Endodermal cell (in vitro differentiated cells): ENCODE measurements around the gene GATA3. TPM values are rescaled to one million over a fixed set of nuclear protein-coding genes. Genes with fewer than 3 reads are reported as not detected.

Source experiments
- DNase-seq: peaks from one replicate; pipeline ENCODE4 v3.0.0-alpha.2; 2017
- H3K27ac ChIP-seq: 2 replicates; pipeline ENCODE4 v1.5.1; 2013; ENCODE audit warnings: mild to moderate bottlenecking, low read depth, low read length, moderate library complexity
- H3K27me3 ChIP-seq: 2 replicates; pipeline ENCODE4 v1.6.1; 2013; ENCODE audit warnings: mild to moderate bottlenecking, low read length, moderate library complexity; ENCODE audit not compliant: insufficient read depth, control insufficient read depth, poor library complexity, severe bottlenecking
- H3K36me3 ChIP-seq: 2 replicates; pipeline ENCODE4 v1.7.0; 2013; ENCODE audit warnings: mild to moderate bottlenecking, low read length, moderate library complexity; ENCODE audit not compliant: control insufficient read depth, insufficient read depth
- H3K4me1 ChIP-seq: one replicate; pipeline ENCODE4 v1.7.0; 2013; ENCODE audit warnings: low read length; ENCODE audit not compliant: control insufficient read depth, insufficient read depth
- H3K4me3 ChIP-seq: 2 replicates; pipeline ENCODE4 v1.5.1; 2013; ENCODE audit warnings: mild to moderate bottlenecking, low read length, moderate library complexity
- H3K9ac ChIP-seq: 2 replicates; pipeline ENCODE4 v1.6.1; 2013; ENCODE audit warnings: mild to moderate bottlenecking, low read length, moderate library complexity; ENCODE audit not compliant: poor library complexity, severe bottlenecking; ENCODE audit errors: extremely low read depth
- H3K9me3 ChIP-seq: 2 replicates; pipeline ENCODE4 v1.6.1; 2013; ENCODE audit warnings: mild to moderate bottlenecking, low read length, moderate library complexity; ENCODE audit not compliant: control insufficient read depth
- H3K27ac Mint-ChIP-seq: 2 replicates; pipeline ENCODE4 v1.8.0; 2020; ENCODE audit warnings: mixed read lengths
- H3K27me3 Mint-ChIP-seq: 2 replicates; pipeline ENCODE4 v1.8.0; 2021; ENCODE audit warnings: mild to moderate bottlenecking, mixed read lengths; ENCODE audit not compliant: insufficient read depth
- H3K36me3 Mint-ChIP-seq: 2 replicates; pipeline ENCODE4 v1.8.0; 2020; ENCODE audit warnings: low read depth, mixed read lengths
- H3K4me1 Mint-ChIP-seq: 2 replicates; pipeline ENCODE4 v1.8.0; 2020; ENCODE audit warnings: mixed read lengths
- H3K4me3 Mint-ChIP-seq: 2 replicates; pipeline ENCODE4 v1.8.0; 2020; ENCODE audit warnings: mild to moderate bottlenecking, moderate library complexity, mixed read lengths
- H3K9me3 Mint-ChIP-seq: 2 replicates; pipeline ENCODE4 v1.8.0; 2020; ENCODE audit warnings: mild to moderate bottlenecking, mixed read lengths
- WGBS, 2 experiments: methylation state at CpG; one replicate each; pipeline versions ENCODE4 v1.1.5 to v1.1.7; 2013; ENCODE audit warnings: missing lambda C conversion rate in 2 of 2, mixed read lengths in 1 of 2; ENCODE audit not compliant: insufficient coverage in 1 of 2, insufficient read length in 1 of 2; 5-methylcytosine and 5-hydroxymethylcytosine counted together
- total RNA-seq, 2 donors: library from RNA; stranded (reverse); fragmentation: NEBNext Ultra II Directional in 1 of 2; extraction: Animal tissue kit (Norgen Biotek cat#: 25700) in 1 of 2; gene quantifications; 2 replicates in 1 of 2; 3 replicates in 1 of 2; pipeline ENCODE4 v1.2.1, GENCODE V29; 2021
- TF ChIP-seq, protein P1 (sequence below): fragments of 200-600 bp; sonication (generic); conservative IDR thresholded peaks from 2 replicates; pipeline ENCODE4 v1.5.0; 2021; ENCODE audit warnings: antibody characterized with exemption, mild to moderate bottlenecking

GATA3 gene
- total RNA-seq, 2 donors from 2014 or later: 51.3 to 103 TPM

DNA sequence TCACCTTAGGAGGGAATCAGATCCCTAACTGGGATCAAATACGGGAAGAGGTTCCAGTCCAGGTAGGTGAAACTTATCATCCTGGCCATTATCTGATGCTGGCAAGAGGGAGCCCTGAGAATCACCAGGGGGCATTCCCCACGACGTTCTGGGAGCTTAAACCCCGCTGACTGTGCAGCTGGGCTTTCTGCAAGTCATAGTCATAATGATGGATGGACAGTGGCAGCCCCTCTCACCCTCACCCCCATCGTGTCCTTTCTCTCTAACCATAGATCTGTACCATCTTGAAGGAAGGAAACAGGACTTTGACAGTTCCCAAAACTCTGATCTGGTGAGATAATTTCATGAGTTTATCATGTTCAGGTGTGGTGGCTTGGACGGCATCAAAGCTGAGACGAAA, 50.2 kb downstream of the GATA3 start:
- Histone ChIP-seq H3K4me3 (no peak overlapping the region), H3K36me3 (no peaks in the 10 kb centered on the region), H3K9me3 (no peaks in the 10 kb centered on the region), H3K27me3 (no peaks in the 10 kb centered on the region), H3K27ac (no peak overlapping the region), H3K9ac (no peak overlapping the region), H3K4me1 (peaks cover 7% of the 10 kb centered on the region)
- Mint-ChIP-seq H3K27ac (no peak overlapping the region), H3K4me3 (no peak overlapping the region), H3K9me3 (peaks cover 4% of the 10 kb centered on the region), H3K27me3 (peaks cover 70% of the 10 kb centered on the region), H3K4me1 (peaks cover 25% of the 10 kb centered on the region), H3K36me3 (no peaks in the 10 kb centered on the region)
- TF ChIP-seq, protein P1, sequence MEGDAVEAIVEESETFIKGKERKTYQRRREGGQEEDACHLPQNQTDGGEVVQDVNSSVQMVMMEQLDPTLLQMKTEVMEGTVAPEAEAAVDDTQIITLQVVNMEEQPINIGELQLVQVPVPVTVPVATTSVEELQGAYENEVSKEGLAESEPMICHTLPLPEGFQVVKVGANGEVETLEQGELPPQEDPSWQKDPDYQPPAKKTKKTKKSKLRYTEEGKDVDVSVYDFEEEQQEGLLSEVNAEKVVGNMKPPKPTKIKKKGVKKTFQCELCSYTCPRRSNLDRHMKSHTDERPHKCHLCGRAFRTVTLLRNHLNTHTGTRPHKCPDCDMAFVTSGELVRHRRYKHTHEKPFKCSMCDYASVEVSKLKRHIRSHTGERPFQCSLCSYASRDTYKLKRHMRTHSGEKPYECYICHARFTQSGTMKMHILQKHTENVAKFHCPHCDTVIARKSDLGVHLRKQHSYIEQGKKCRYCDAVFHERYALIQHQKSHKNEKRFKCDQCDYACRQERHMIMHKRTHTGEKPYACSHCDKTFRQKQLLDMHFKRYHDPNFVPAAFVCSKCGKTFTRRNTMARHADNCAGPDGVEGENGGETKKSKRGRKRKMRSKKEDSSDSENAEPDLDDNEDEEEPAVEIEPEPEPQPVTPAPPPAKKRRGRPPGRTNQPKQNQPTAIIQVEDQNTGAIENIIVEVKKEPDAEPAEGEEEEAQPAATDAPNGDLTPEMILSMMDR: no peak
- WGBS, 2 experiments: 77 to 80% methylated on average over 6 to 7 of the region's 7 CpGs
- no peak for DNase-seq

DNA sequence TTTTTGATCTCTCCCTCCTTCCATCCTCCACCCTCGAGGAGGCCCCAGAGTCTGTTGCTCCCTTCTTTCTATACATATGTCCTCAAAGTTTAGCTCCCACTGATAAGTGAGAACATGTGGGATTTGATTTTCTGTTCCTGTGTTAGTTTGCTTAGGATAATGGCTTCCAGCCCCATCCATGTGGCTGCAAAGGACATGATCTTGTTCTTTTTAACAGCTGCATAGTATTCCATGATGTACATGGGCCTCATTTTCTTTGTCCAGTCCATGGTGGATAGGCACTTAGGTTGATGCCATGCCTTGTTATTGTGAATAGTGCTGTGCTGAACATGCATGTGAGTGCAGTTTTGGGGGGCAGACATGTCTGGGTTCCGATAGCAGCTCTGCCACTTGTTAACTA, 51.4 kb downstream of the GATA3 start:
- WGBS, 2 experiments: 86 to 99% methylated on average over 1 to 2 of the region's 2 CpGs
- Histone ChIP-seq H3K9ac (no peak overlapping the region), H3K9me3 (no peaks in the 10 kb centered on the region), H3K27ac (no peak overlapping the region), H3K4me1 (peaks cover 7% of the 10 kb centered on the region), H3K36me3 (no peaks in the 10 kb centered on the region), H3K4me3 (no peak overlapping the region), H3K27me3 (no peaks in the 10 kb centered on the region)
- peaks cover 61% of the 10 kb centered on the region for H3K27me3 Mint-ChIP-seq
- H3K4me3 Mint-ChIP-seq: no peak overlapping the region
- peaks cover 4% of the 10 kb centered on the region for H3K9me3 Mint-ChIP-seq
- H3K27ac Mint-ChIP-seq: no peak overlapping the region
- peaks cover 25% of the 10 kb centered on the region for H3K4me1 Mint-ChIP-seq
- H3K36me3 Mint-ChIP-seq: no peaks in the 10 kb centered on the region
- DNase-seq: no peak
- TF ChIP-seq, protein P1: no peak

DNA sequence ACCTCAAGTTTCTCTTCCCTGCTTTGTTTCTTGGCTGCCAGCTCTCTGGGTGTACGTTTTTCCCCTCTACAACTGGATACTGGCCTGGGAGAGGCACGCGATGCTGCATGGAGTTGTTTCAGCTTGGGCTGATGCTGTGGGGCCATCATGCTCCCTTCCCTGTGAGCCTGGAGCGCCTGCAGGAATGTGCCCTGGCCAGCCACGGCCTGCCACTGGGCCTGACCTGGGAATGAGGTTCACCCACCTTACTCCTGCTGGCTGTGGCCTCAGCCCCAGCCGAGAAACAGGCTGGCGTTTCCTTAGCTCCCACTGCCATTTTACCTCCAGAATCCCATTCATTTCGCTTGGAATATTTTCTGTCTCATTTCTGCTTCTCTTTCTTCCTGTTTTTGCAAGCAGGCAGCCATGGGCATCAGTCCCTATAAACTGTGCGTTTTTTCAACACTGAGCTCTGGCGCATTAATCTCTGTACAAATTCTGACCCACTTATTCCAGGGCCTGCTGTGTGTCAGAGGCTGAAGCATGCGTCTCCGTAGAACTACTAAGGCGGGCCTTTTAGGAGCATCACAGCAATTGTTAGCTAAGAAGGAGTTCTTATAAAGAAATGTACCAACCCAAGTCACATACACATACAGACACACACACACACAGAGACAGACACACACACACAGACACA, 57.9 kb downstream of the GATA3 start:
- Histone ChIP-seq H3K27me3 (no peaks in the 10 kb centered on the region), H3K4me3 (no peak overlapping the region), H3K4me1 (peaks cover 7% of the 10 kb centered on the region), H3K36me3 (no peaks in the 10 kb centered on the region), H3K9ac (no peak overlapping the region), H3K27ac (no peak overlapping the region), H3K9me3 (no peaks in the 10 kb centered on the region)
- TF ChIP-seq, protein P1: no peak
- DNase-seq: no peak
- H3K27me3 Mint-ChIP-seq: peaks cover 16% of the 10 kb centered on the region
- WGBS, 2 experiments: 95 to 96% methylated on average over 9 to 13 of the region's 13 CpGs
- H3K27ac Mint-ChIP-seq: no peak overlapping the region
- H3K36me3 Mint-ChIP-seq: no peaks in the 10 kb centered on the region
- H3K9me3 Mint-ChIP-seq: no peaks in the 10 kb centered on the region
- H3K4me1 Mint-ChIP-seq: peaks cover 6% of the 10 kb centered on the region
- H3K4me3 Mint-ChIP-seq: no peak overlapping the region
